Upper lobe of right lung (tissue), 1 donor: ENCODE measurements around the gene SHC3. TPM values are rescaled to one million over a fixed set of nuclear protein-coding genes. Genes with fewer than 3 reads are reported as not detected.

Source experiments
- ATAC-seq: fragments of 200-7000 bp; cut with Tn5 transposase; one replicate; pipeline ENCODE4 v1.9.1; 2020; ENCODE audit warnings: mild to moderate bottlenecking, moderate library complexity
- DNase-seq: peaks from one replicate; pipeline ENCODE4 v3.0.0-alpha.2; 2020
- H3K27ac ChIP-seq: fragments of 200-600 bp; one replicate; pipeline ENCODE4 v1.8.0; 2022
- H3K27me3 ChIP-seq: fragments of 200-600 bp; one replicate; pipeline ENCODE4 v1.8.0; 2022; ENCODE audit warnings: mild to moderate bottlenecking
- H3K36me3 ChIP-seq: fragments of 200-600 bp; one replicate; pipeline ENCODE4 v1.8.0; 2022
- H3K4me1 ChIP-seq: fragments of 200-600 bp; one replicate; pipeline ENCODE4 v1.8.0; 2022
- H3K4me3 ChIP-seq: fragments of 200-600 bp; one replicate; pipeline ENCODE4 v1.8.0; 2022; ENCODE audit warnings: mild to moderate bottlenecking
- H3K9me3 ChIP-seq: fragments of 200-600 bp; one replicate; pipeline ENCODE4 v1.8.0; 2022
- intact Hi-C: fragments of 100-400 bp; cut with DNase I; formaldehyde crosslinking; loops from one replicate; pipeline ENCODE4 v1.11.0; 2022
- total RNA-seq: library from RNA; stranded (reverse); fragmentation: NEBNext Ultra II Directional; extraction: Animal tissue kit (Norgen Biotek cat#: 25700); gene quantifications from one replicate; pipeline ENCODE4 v1.2.1, GENCODE V29; 2021
- TF ChIP-seq, protein P1 (sequence below): fragments of 200-600 bp; IDR thresholded peaks from one replicate; pipeline ENCODE4 v1.8.0; 2022; ENCODE audit warnings: antibody characterized with exemption
- donor health status: DM: no; HTN: yes; CAD: no; lungs with severe emphysema.

SHC3 gene
- total RNA-seq, 1 donor from 2014 or later, result 12.9 TPM

- H3K27ac ChIP-seq, result no peak overlapping the region
- no peak for ATAC-seq
Measured at GRCh38 chr9:89223396-89223977, 44.9 kb upstream of the SHC3 start.

DNA sequence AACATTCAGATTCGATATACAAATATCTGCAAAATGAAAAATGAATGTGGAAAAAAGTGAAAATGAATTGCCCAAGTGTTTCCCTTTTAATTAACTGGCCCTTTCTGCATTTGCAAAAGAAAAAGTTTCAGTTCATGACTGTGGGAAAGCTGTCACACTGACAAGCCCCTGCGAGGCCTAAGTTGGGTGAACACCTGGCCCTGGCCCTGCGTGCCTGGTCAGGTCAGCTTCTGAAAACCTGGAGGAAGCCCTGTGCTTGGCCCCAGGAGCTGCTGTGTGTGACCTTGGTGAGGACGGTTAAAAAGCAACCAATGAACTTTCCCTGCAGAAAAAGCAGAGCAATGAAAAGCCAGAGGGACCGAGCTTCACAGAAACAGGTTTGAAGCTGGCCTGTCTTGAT lies 41.0 kb upstream of the SHC3 start:
- Histone ChIP-seq H3K36me3 (no peaks in the 10 kb centered on the region), H3K27me3 (no peaks in the 10 kb centered on the region), H3K4me3 (no peak overlapping the region), H3K4me1 (no peaks in the 10 kb centered on the region), H3K9me3 (no peaks in the 10 kb centered on the region), H3K27ac (no peak overlapping the region)
- intact Hi-C loops, result no loop called here
- TF ChIP-seq, protein P1, sequence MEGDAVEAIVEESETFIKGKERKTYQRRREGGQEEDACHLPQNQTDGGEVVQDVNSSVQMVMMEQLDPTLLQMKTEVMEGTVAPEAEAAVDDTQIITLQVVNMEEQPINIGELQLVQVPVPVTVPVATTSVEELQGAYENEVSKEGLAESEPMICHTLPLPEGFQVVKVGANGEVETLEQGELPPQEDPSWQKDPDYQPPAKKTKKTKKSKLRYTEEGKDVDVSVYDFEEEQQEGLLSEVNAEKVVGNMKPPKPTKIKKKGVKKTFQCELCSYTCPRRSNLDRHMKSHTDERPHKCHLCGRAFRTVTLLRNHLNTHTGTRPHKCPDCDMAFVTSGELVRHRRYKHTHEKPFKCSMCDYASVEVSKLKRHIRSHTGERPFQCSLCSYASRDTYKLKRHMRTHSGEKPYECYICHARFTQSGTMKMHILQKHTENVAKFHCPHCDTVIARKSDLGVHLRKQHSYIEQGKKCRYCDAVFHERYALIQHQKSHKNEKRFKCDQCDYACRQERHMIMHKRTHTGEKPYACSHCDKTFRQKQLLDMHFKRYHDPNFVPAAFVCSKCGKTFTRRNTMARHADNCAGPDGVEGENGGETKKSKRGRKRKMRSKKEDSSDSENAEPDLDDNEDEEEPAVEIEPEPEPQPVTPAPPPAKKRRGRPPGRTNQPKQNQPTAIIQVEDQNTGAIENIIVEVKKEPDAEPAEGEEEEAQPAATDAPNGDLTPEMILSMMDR, result no peak
- DNase-seq (no peak), ATAC-seq (no peak)

More at GRCh38 chr9:89223396-89223977, 44.9 kb upstream of the SHC3 start:
- TF ChIP-seq, protein P1, result no peak
- Histone ChIP-seq H3K4me3 (no peak overlapping the region), H3K9me3 (no peaks in the 10 kb centered on the region), H3K36me3 (no peaks in the 10 kb centered on the region), H3K27me3 (no peaks in the 10 kb centered on the region), H3K4me1 (no peaks in the 10 kb centered on the region)
- no peak for DNase-seq
- intact Hi-C loops, result no loop called here

DNA sequence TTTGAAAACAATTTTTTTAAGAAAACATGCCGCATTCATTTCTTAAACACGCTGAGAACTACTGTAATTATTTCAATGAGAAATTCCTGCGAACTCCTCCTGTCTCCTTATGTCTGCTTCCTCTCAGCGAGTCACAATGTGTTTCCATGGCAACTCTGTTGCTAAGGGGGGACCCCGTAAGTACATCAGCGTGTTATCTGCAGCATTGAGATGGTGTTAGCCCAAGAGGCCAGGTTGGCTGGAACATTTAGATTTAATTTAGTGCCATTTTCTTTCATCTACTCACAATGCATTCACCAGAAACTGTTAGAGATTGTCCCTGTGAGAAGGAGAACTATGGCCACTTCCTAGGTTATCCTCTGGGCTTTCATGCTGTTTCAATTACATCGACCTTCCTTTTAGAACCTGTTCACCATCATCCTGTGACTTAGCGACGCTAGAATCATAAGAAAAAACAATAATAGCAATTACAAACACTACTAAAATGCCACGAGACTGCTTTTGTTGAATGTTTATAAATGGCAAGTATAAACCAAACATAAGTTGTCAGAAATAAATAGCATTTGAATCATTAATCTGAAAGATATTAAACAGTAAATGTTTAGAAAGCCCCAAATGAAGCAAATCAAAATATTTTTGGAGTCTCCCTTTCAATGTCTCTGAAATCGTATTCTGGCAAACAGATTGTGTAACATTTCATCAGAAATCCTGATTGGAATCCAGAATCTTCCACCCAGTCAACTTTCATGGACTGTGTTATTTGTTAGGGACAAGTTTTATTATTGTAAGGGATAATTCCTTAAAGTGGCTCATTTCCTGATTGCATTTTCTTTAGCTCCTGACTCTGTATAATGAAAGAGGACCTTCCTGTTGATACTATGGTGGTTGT lies 39.7 kb upstream of the SHC3 start:
- no peak for ATAC-seq
- Histone ChIP-seq H3K9me3 (no peaks in the 10 kb centered on the region), H3K4me3 (no peak overlapping the region), H3K4me1 (no peaks in the 10 kb centered on the region), H3K27me3 (no peaks in the 10 kb centered on the region), H3K36me3 (no peaks in the 10 kb centered on the region), H3K27ac (peak overlapping the region; percentile 21)
- intact Hi-C loops, result no loop called here
- TF ChIP-seq, protein P1, result no peak
- no peak for DNase-seq

DNA sequence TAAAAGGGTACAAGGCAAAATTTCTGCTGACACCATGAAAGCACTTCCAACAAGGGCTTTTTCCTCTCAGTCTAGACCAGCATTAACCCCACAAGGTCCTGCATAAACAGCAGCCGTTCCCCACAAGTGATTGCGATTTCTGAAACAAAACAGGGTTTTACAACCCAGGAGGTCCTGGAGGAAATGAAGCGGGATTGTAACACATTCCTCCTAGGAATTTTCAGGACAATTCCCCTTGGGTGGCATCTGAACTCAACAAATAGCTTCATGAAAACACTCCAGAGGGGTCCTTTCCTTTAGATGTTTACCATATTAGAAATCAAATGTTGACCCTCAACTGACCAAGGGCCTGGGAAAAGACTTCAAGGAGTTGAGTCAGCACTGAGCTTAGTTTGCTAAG lies 36.7 kb upstream of the SHC3 start:
- ATAC-seq (no peak), DNase-seq (no peak)
- Histone ChIP-seq H3K4me3 (no peak overlapping the region), H3K27ac (no peak overlapping the region), H3K4me1 (no peaks in the 10 kb centered on the region), H3K27me3 (no peaks in the 10 kb centered on the region), H3K9me3 (no peaks in the 10 kb centered on the region), H3K36me3 (no peaks in the 10 kb centered on the region)
- intact Hi-C loops, result no loop called here
- TF ChIP-seq, protein P1, result no peak

DNA sequence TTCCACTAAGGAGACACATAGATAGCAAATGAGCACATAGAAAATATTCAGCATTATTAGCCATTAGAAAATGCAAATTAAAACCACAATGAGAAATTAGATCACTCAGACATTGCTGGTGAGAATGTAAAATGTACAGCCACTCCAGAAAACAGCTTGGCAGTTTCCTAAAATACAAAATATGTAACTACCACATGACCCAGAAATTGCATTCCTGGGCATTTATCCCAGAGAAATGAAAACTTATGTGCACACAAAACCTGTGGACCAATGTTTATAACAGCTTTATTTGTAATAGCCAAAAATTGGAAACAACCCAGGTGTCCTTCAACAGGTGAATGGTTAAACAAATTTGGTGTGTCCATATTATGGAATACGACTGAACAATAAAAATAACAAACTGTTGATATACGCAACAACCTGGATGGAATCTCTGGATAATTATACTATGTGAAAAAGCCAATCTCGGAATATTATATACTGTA lies 34.8 kb upstream of the SHC3 start:
- Histone ChIP-seq H3K4me3 (no peak overlapping the region), H3K27me3 (no peaks in the 10 kb centered on the region)

More for the DNA sequence above, 34.8 kb upstream of the SHC3 start:
- Histone ChIP-seq H3K36me3 (no peaks in the 10 kb centered on the region), H3K9me3 (no peaks in the 10 kb centered on the region), H3K27ac (no peak overlapping the region), H3K4me1 (no peaks in the 10 kb centered on the region)
- intact Hi-C loops, result no loop called here
- DNase-seq, result no peak
- TF ChIP-seq, protein P1, result no peak
- ATAC-seq, result no peak
